ENCODE measurements around the gene CPT1C. TPM values are rescaled to one million over a fixed set of nuclear protein-coding genes. Genes with fewer than 3 reads are reported as not detected.
A peak's percentile ranks its signal among the peaks of the same experiment; 100 is the strongest.
"Not testable (repeated sequence)": the region's sequence is repeated elsewhere in the genome, so short reads cannot be mapped to it uniquely, and the experiment has no call there.

CPT1C gene
- total RNA-seq, 4 donors from 2014 or later = 0.48 to 4.8 (median 1.1) TPM

- intact Hi-C loops (cut with DNase I) = no loop called here
- H3K27ac ChIP-seq = no peak overlapping the region
- H3K4me1 ChIP-seq = peaks cover 0 to 35% (median 4%) of the 10 kb centered on the region in 3 donors
- TF ChIP-seq POLR2A (IDR thresholded peaks at IDR 0.05) (no peak), CTCF (IDR thresholded peaks at IDR 0.05) (no peak)
- no peaks in the 10 kb centered on the region for H3K9me3 ChIP-seq
- H3K27me3 ChIP-seq = no peaks in the 10 kb centered on the region
- no peak for DNase-seq
- no peaks in the 10 kb centered on the region for H3K36me3 ChIP-seq
- WGBS, 2 donors = 60 to 68% methylated on average over 2 to 3 of the region's 3 CpGs
- H3K4me3 ChIP-seq = no peak overlapping the region
These were observed 25.2 kb downstream of the CPT1C start for GRCh38 chr19:49716154-49716553.

- Histone ChIP-seq H3K27me3 (no peaks in the 10 kb centered on the region), H3K9me3 (no peaks in the 10 kb centered on the region), H3K4me3 (no peak overlapping the region), H3K27ac (no peak overlapping the region), H3K36me3 (no peaks in the 10 kb centered on the region), H3K4me1 (peaks cover 0 to 22% (median 0%) of the 10 kb centered on the region in 3 donors)
- 73 to 90% methylated on average over 5 to 8 of the region's 8 CpGs for WGBS, 2 donors
- intact Hi-C loops (cut with DNase I) = no loop called here
- TF ChIP-seq POLR2A (IDR thresholded peaks at IDR 0.05) = no peak
- no peak for TF ChIP-seq CTCF (IDR thresholded peaks at IDR 0.05)
- DNase-seq = no peak
These were observed 27.6 kb downstream of the CPT1C start for GRCh38 chr19:49718511-49718910.

GRCh38 chr19:49718991-49719390, 28.1 kb downstream of the CPT1C start:
- intact Hi-C loops (cut with DNase I) = no loop called here
- 74 to 77% methylated on average over 5 to 6 of the region's 6 CpGs for WGBS, 2 donors

GRCh38 chr19:49719420-49719819, 28.5 kb downstream of the CPT1C start:
- WGBS, 2 donors = 53 to 73% methylated on average over 4 to 12 of the region's 22 CpGs
- H3K9me3 ChIP-seq; DNase-seq; H3K27me3 ChIP-seq; H3K4me3 ChIP-seq; H3K36me3 ChIP-seq; intact Hi-C loops (cut with DNase I); H3K27ac ChIP-seq: not testable (repeated sequence)
- peaks cover 0 to 16% (median 0%) of the 10 kb centered on the region in 3 donors for H3K4me1 ChIP-seq

More at GRCh38 chr19:49718991-49719390, 28.1 kb downstream of the CPT1C start:
- Histone ChIP-seq H3K9me3 (no peaks in the 10 kb centered on the region), H3K36me3 (no peaks in the 10 kb centered on the region), H3K27ac (no peak overlapping the region), H3K4me3 (no peak overlapping the region), H3K27me3 (no peaks in the 10 kb centered on the region), H3K4me1 (peaks cover 0 to 17% (median 0%) of the 10 kb centered on the region in 3 donors)
- DNase-seq = no peak
- TF ChIP-seq CTCF (IDR thresholded peaks at IDR 0.05) (no peak), POLR2A (IDR thresholded peaks at IDR 0.05) (no peak)

GRCh38 chr19:49727217-49728030, 36.5 kb downstream of the CPT1C start:
- 69 to 80% methylated on average over 12 to 23 of the region's 23 CpGs for WGBS, 2 donors
- no peaks in the 10 kb centered on the region for H3K27me3 ChIP-seq
- DNase-seq = no peak
- intact Hi-C loops (cut with DNase I) = no loop called here
- no peaks in the 10 kb centered on the region for H3K36me3 ChIP-seq
- peak overlapping the region in 1 of 4 donors; percentile 7 for H3K27ac ChIP-seq
- no peak overlapping the region for H3K4me3 ChIP-seq
- TF ChIP-seq POLR2A (IDR thresholded peaks at IDR 0.05) (no peak), CTCF (IDR thresholded peaks at IDR 0.05) (no peak)
- no peaks in the 10 kb centered on the region for H3K9me3 ChIP-seq
- H3K4me1 ChIP-seq = no peaks in the 10 kb centered on the region

All from esophagus squamous epithelium (tissue), 5 donors.